Stimulated activated CD4-positive, alpha-beta T cell treated with anti-CD3 and anti-CD28 coated beads, Interleukin-4, amount 100 ng/mL, for 24 hours (primary cell): ENCODE data around the gene SGCA.

Experiments used
- DNase-seq: peaks from one replicate; pipeline ENCODE4 v3.0.0-alpha.2; 2020

Gene SGCA

DNA sequence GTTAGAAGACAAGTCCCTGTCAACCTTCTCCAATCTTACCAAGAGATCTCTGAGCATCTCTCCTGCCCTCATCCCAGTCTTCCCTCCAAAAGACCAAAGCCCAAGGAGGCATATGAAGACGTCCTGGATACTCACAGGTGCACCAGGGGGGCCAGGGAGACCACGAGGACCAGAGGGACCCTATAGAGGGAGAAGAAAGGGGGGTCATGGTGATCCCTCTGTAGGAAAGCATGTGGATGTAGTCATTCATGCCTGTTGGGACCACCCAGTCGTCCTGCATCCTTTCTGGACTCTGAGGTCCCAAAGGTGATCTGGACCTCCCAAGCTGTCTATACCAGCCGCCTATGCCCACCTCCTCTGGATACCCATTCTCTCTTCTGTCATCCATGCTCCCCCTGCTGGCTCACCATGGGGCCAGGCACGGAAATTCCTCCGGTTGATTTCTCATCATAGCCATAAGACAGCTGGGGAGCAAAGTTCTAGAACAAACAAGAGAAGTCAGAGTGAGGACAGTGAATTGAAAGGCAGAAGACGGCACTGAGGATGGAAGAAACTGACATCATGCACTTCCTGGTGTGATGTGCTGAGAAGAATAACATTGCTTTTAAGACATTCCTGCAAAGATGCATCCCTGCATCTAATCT, 32.3 kb downstream of the SGCA start:
- peak; percentile 61 for DNase-seq

DNA sequence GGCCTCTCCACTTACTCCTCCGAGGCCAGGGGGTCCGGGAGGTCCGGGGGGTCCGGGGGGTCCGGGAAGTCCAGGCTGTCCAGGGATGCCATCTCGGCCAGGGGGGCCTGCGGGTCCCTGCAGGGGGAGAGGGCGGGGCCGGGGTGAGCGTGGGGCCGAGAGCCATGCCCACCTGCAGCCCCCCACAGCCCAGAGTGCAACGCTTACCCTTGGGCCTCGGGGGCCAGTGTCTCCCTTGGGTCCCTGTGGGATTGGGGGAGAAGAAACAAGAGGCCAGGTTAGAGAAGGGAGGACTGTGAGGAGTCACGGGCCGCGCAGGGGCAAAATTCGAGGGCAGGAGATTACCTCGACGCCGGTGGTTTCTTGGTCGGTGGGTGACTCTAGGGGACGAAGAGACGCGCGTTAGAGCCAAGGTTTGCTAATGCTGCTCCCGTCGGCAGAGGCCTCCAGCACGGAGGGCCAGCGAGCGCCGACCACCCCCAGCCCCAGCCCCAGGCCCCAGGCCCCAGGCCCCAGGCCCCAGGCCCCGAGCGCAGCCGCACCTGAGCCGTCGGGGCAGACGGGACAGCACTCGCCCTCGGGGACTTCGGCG, 33.5 kb downstream of the SGCA start:
- no peak for DNase-seq

GRCh38 chr17:50199803-50200456, 34.1 kb downstream of the SGCA start:
- DNase-seq = peak; percentile 61

DNA sequence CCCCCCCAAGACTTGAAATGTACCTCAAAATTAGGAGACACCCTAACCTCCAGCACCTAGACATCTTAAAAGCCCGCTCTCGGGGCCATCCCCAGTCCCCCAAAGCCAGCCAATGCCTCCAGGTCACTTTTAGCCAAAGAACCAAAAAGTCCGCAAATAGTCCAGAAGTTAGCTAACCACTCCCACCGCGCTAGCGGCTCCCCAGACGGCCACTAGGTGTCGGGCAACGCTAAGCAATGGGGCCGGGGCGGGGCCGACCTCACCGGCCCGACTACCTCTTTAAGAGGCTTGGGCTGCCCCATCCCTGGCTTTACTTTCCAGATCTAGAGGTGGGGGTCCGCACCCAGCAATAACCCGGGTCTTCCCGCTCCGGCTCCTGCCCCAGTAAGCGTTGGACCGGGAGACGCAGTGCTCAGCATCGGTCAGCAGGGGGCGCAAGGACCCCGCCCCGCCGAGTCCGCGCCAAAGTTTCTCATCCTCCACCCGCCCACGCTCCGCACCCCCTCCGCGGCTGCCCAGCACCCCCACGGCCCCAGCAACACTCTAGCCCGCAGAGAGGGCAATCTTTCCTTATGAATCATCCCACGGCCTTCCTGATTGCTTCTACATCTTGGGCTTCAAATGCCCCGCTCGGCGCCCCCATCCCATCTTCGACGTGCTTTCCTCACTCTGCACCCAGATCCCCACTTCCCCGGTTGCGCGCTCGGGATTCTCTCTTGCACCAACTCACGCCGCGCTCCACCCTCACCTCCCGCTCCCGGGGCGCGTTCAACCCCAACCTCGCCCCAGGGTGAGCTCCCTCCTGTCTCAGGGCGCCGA, 34.9 kb downstream of the SGCA start:
- peak; percentile 82 for DNase-seq

DNA sequence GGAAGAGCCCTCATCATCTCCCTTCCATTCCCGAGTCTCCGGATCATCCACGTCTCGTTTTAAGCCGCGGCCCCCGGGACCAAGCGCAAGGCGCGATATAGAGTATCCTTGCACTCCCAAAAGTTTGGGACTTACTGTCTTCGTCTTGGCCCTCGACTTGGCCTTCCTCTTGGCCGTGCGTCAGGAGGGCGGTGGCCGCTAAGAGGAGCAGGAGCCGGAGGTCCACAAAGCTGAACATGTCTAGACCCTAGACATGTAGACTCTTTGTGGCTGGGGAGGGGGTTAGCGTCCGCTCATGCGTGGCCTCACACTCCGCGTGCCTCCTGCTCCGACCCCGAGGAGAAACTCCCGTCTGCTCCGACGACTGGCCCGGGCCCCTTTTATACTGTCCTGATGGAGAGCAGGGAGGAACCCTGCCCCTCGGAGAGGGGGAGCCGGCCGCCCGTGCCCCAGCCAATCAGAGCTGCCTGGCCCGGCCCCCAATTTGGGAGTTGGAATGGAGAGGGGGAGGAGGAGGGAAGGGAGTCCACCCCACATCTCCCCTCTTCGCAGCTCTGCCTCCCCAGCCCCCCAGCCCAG, 35.6 kb downstream of the SGCA start, which contains the start of gene COL1A1:
TSS of gene COL1A1 (minus strand) at position 356 of the 579 bp plus-strand sequence. CDS start at position 238, 118 bp downstream.
- DNase-seq = no peak

DNA sequence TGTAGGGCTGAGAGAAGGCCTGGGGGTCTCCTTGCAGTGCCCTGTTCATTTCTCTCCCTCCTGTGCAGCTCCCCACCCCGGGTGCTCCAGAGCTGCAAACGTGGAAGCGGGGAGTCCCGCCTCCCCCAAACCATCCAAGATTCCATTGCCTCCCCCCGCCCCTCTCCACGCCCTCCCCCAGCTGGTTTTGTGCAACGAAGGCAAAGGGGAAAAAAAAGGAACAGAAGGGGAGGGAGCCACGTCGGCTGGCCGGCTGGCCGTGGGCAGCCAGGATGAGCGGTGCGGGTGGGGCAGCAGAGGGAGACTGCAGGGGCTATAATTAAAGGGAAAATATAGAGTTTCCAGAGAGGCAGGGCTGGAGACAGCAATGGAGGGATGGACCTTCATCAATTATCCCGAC, 37.3 kb downstream of the SGCA start:
- no peak for DNase-seq

DNA sequence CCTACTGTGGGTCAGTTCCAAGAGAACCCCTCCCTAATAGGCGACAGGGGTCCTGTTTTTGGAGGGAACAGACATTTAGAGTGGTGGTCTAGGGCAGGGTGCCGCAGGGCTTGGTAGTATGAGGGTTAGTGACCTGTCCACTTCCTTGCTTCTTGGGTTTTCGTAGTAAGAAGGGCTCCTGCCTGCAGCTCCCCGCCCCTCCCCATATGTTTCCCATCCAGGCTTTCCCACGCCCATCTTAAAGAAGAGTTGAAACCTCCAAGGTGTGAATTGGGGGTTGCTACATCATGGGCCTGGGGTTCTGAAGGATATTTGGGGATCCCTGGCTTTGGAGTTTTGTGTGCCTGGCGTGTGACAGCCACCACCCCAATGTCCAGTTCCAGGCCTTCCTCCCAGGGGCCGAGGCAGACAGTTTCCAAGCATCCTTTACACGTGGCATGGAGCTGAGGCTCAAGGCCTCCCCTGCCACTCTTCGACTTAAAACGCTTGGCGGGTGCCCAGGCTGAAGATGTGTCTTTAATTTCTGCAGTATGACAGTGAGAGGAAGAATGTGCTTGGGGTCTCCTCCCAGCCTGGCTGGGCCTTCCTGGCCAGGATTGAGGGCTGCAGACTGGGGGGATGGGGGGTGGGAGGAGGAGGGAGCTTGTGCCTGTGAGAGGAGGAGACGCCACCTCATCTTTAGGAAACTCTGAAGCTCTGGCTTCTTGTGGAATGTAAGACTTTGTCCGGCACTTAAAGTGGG, 38.0 kb downstream of the SGCA start:
- no peak for DNase-seq

DNA sequence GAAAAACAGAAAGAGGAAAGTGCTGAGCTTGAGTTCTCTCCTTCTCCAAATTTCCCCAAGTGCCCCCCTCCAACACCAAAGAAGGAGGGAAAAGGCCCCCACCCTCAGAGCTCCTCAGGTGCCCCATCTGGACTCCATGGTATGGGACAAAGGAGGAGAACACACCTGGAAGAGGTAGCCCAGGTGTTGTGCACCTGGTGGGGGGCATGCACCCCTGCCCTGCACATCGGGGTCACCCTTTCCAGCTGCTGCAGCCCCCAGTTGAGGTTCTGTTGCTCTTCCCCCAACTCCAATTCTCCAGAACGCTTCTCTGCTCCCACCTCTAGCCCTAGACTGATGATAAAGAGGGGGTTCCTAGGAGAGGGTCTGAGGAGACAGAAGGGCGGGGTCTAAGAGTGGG, 38.6 kb downstream of the SGCA start:
- no peak for DNase-seq

DNA sequence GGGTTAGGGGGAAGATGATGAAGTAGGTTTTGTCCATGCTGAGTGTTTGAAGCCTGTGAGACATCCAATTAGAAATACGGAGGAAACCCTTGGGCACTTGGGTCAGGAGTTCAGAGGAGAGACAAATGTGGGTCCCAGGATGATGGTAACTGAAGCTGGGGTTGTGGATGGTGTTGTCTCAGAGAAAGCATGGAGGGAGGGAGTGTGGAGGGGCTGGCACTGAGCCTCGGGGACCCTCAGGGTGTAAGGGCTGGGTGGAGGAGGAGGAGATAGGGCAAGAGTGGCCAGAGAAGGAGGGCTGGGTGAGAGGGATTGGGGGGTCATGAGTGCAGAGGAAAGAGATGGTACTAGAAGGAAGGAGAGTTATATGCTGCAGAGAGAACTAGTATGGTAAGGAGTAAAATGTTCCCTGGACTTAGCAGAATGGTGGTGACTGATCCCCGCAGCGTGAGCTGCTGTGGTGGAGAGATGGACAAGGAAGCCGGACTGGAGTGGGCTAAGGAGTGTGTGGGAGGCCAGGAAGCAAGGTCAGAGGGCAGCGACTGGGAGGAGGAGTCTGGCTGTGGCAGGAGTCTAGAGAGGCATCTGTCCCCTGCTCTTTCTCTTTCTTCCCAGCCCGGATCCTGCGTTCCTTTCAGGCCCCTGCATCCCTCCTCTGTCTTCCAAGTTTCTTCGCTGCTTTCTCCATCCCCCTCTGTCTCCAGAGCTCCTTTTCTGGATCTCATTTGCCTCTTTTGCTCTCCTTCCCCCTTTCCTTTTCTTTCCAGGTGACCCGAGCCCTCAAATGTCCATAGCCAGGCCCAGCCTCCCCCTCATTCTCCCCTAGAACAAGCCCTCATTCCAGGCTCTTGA, 39.5 kb downstream of the SGCA start:
- DNase-seq = no peak

DNA sequence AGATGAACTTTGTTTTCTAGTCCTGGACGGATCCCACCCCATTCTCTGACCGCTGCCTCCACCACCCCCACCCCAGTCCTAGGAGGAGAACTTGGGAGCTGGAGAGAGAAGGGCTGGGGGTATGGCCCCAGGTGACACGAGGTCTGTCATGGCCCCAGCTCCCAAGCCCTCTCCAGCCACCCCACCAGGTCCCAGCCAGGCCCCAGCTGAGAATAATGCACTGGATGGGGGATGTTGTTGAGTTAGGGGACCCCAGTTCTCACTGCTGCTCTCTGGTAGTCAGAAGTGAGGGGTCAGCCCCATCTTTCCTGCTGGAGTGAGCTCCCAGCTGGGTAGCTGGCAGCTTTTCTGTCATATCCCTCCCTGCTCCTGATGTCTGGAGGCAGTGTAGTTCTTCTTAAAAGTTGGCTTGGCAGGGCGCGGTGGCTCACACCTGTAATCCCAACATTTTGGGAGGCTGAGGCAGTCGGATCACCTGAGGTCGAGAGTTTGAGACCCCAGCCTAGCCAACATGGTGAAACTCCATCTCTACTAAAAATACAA, 40.2 kb downstream of the SGCA start:
- no peak for DNase-seq

DNA sequence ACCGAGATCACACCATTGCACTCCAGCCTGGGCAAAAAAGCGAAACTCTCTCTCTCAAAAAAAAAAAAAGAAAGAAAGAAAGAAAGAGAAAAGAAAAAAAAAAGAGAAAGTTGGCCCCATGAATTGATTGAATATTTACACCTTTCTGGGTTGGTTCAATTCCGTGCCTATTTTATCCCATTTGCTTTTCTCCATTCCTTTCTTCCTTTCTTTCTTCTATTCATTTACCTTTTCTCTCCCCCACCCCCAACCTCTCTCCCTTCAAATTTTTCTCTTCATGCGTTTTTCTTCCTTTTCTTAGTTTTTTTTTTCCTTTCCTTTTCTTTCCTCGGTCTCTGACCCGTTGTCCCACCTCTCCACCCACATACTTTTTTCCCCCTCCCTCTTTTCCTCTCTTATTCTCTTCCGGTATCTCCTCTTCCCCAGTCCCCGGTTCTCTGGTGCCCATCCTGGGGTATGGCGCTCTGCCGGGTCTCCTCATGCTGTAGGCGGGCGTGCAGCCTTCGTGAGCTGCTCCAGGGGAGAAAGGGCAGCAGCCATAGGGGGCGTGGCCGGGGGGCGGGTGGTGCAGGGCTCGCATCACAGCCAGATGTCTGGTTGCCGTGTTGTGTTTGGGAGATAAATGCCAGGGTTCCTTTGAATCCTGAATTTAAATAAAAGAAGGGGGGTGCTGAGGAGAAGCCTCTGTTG, 40.9 kb downstream of the SGCA start:
- no peak for DNase-seq

GRCh38 chr17:50207315-50207714, 41.5 kb downstream of the SGCA start:
- DNase-seq = no peak

DNA sequence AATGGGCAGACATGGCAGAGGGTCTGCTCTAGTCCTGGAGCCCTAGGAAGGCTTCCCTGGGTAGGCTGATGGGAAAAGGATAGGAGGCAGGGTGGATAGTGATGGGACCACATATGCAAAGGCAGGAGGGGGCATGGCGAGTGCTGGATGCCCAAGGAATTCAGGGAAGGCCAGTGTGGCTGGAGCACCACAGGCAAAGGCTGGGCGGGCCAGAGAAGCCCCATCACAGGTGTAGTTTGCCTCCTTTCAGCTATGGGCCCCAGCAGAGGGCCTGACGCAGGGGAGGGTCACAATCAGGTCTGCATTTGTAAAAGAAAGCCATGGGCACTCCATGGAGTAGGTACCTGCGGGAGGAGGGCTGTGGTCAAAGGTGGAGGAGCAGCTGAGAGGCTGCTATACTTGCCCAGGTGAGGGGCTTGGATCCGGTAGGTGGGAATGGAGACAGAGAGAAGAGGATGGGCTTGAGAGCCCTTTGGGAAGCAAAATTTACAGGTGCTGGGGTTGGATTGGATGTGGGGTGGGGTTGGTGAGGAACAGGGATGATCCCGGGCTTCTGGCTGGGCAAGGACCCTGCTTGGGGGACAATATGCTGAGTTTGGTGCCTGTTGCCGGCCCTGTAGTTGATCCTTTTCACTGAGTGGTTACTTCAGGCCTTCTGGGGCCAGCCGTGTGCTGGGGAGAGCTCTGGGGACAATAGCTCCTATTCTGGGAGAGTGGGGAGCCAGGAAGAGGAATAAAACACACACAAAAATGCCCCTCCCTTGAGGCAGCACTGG, 42.2 kb downstream of the SGCA start:
- DNase-seq = no peak

DNA sequence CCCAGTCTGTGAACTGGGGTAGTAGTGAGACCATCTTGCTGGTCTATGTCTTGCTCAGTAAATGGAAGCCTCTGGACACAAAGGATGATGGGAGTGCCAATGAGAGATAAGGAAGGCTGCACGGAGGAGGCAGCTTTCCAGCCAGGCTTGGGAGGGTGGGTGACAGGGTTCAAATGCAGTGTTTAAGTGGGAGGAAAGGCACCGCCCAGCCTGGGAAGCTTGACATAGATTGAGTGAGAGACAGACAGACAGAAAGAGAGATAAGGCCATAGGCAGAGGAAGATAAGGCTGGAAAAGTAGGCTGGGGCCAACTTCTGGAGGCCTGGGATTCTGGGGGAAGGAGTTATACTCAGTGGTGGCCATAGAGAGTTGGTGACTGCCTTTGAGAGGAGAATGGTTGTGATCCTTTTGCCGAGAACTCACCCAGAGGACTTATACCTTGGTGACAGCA, 42.8 kb downstream of the SGCA start:
- no peak for DNase-seq

DNA sequence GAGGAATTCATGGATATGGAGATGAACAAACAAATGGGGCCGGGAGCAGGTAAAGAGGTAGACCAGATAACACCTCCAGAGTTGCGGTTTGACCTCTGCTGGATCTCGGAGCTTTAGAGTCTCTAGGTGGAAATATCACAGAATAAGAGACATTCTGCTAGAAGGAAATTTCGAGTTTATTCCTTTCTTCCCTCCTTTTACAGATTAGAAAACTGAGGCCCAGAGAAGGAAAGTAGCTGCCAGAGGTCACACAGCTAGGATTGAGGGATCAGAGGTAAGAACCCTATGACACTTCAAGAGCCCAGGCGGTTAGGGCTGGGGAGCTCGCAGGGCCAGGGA, 43.3 kb downstream of the SGCA start:
- DNase-seq = no peak

DNA sequence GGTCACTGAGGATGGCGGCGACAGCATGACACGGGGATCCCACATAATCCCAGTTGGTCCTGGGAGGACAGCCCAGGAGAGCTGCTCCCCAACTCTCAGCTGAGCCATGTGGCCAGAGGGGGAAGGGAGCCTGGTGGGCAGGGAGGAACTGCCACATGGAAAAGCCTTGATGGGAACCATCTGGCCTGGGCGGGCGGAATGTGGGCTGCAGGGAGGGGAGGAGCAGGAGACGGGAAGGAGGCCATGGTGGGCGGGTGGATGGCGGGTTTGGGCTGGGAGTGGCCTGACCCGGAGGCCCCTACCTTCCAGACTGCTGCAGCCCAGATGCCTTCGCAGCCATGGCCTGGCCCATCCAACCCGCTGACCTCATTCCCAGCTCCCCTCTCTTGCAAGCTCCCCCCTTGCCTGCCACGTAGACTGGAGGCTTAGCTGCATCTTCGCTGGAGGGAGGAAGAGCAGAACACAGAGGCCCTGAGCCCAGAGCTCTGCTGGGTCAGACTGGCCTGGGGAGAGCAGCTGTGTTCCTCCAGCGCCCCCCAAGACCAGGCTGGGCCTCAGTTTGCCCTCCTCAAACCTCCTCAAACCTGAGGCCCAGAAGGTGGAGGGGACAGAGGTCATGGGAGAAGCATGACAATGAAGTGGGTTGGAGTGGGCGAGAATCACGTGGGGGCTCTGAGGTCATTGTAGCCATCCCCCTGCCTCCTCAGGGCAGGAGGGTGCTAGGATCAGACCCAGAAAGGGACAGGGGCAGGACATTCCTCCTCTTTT, 43.9 kb downstream of the SGCA start:
- no peak for DNase-seq

- no peak for DNase-seq
Measured at GRCh38 chr17:50210240-50211225, 44.7 kb downstream of the SGCA start.
